ENCODE measurements around the gene CTR9. TPM values are rescaled to one million over a fixed set of nuclear protein-coding genes. Genes with fewer than 3 reads are reported as not detected.
A peak's percentile ranks its signal among the peaks of the same experiment; 100 is the strongest.

Gene CTR9
- total and polyA plus RNA-seq, 9 of the 15 experiments (the other 6 are each of a cell fraction or from before 2014, with no cell fraction given) = 25.4 to 79.3 (median 47.3) TPM

DNA sequence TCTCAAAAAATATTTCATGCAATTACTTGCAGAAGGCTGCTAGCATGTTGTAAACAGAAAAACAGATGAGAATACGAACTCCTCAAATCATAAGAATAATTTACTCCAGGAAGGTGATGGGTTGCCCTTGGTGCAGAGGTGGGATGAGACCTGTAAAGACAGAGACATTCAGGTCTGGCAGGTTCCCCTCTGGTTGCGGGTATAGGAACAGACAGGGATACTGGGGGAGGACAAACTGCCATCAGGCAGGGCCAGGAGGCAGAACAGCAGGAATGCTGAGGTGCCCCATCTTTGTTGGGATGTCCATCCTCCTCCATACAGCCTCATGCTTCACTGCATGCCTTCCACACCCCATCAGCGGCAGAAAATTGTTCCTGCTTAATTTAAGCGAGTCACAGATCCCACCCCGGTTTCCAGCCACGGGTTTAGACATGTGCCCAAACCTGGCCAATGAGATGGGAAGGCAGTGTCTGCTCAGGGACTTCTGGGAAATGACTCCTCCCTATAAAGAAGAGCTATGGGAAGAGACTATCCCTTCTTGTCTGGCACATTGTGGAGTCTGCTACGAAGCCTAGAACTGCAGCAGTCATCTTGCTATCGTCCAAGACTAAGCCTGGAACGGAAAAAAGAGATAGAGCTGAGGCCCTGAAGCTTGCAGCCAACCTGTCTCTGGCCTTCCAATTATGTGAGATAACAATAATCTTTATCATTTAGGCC is 34.3 kb upstream of the CTR9 start (continued):
- TF ChIP-seq CBFA2T3 (IDR thresholded peaks at IDR 0.05) (peak; percentile 43; the same call in 1 of the 2 replicates), TCF3 (CRISPR knock-in tag; IDR thresholded peaks at IDR 0.05) (peak; percentile 30; the same call in 1 of the 2 replicates), RCOR1 (IDR thresholded peaks at IDR 0.05; ENCODE audit: borderline replicate concordance in 1 of 2, low read depth in 2 of 2, low read length in 2 of 2) (peak in 1 of 2 experiments; percentile 16; a peak in 1 of 4 replicates), MYC (IDR thresholded peaks at IDR 0.05; ENCODE audit: low read depth, low read length) (peak; percentile 24; the same call in 1 of the 2 replicates), MYC (CRISPR knock-in tag; IDR thresholded peaks at IDR 0.05; ENCODE audit: borderline replicate concordance, low read depth) (no peak), RBM15 (IDR thresholded peaks at IDR 0.05; ENCODE audit: insufficient read depth, low read length) (no peak), PHF8 (IDR thresholded peaks at IDR 0.05; ENCODE audit: borderline replicate concordance, low read length) (peak; percentile 24; the same call in 1 of the 2 replicates), NFYB (IDR thresholded peaks at IDR 0.05; ENCODE audit: extremely low read depth, insufficient read length) (peak; percentile 79), RBM14 (IDR thresholded peaks at IDR 0.05; ENCODE audit: borderline replicate concordance, insufficient read depth, low read depth, low read length) (no peak), ZNF3 (CRISPR knock-in tag; IDR thresholded peaks at IDR 0.05) (0 out of 2 replicates have a peak, but pooled peaks have one; percentile 62), HOXB6 (CRISPR knock-in tag; IDR thresholded peaks at IDR 0.05; ENCODE audit: borderline replicate concordance) (no peak)
- TF ChIP-seq, protein P1, sequence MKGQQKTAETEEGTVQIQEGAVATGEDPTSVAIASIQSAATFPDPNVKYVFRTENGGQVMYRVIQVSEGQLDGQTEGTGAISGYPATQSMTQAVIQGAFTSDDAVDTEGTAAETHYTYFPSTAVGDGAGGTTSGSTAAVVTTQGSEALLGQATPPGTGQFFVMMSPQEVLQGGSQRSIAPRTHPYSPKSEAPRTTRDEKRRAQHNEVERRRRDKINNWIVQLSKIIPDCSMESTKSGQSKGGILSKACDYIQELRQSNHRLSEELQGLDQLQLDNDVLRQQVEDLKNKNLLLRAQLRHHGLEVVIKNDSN (CRISPR knock-in tag; IDR thresholded peaks at IDR 0.05) = peak; percentile 80
- TF ChIP-seq, protein P2, sequence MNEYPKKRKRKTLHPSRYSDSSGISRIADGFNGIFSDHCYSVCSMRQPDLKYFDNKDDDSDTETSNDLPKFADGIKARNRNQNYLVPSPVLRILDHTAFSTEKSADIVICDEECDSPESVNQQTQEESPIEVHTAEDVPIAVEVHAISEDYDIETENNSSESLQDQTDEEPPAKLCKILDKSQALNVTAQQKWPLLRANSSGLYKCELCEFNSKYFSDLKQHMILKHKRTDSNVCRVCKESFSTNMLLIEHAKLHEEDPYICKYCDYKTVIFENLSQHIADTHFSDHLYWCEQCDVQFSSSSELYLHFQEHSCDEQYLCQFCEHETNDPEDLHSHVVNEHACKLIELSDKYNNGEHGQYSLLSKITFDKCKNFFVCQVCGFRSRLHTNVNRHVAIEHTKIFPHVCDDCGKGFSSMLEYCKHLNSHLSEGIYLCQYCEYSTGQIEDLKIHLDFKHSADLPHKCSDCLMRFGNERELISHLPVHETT (CRISPR knock-in tag; conservative IDR thresholded peaks at IDR 0.05 in 1 of 2, IDR thresholded peaks at IDR 0.05 in 1 of 2) = peak in 1 of 2 experiments; percentile 64; a peak in 1 of 4 replicates
- TF ChIP-seq, protein P3, sequence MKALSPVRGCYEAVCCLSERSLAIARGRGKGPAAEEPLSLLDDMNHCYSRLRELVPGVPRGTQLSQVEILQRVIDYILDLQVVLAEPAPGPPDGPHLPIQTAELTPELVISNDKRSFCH (CRISPR knock-in tag; IDR thresholded peaks at IDR 0.05) = no peak
- TF ChIP-seq, protein P3 (tag; IDR thresholded peaks at IDR 0.05) = 0 out of 2 replicates have a peak, but pooled peaks have one; percentile 43
- TF ChIP-seq, protein P4, sequence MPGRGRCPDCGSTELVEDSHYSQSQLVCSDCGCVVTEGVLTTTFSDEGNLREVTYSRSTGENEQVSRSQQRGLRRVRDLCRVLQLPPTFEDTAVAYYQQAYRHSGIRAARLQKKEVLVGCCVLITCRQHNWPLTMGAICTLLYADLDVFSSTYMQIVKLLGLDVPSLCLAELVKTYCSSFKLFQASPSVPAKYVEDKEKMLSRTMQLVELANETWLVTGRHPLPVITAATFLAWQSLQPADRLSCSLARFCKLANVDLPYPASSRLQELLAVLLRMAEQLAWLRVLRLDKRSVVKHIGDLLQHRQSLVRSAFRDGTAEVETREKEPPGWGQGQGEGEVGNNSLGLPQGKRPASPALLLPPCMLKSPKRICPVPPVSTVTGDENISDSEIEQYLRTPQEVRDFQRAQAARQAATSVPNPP (IDR thresholded peaks at IDR 0.05; ENCODE audit: borderline replicate concordance, insufficient read depth, insufficient read length) = no peak
- TF ChIP-seq, protein P5, sequence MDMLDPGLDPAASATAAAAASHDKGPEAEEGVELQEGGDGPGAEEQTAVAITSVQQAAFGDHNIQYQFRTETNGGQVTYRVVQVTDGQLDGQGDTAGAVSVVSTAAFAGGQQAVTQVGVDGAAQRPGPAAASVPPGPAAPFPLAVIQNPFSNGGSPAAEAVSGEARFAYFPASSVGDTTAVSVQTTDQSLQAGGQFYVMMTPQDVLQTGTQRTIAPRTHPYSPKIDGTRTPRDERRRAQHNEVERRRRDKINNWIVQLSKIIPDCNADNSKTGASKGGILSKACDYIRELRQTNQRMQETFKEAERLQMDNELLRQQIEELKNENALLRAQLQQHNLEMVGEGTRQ (CRISPR knock-in tag; IDR thresholded peaks at IDR 0.05) = peak; percentile 79
- TF ChIP-seq, protein P6, sequence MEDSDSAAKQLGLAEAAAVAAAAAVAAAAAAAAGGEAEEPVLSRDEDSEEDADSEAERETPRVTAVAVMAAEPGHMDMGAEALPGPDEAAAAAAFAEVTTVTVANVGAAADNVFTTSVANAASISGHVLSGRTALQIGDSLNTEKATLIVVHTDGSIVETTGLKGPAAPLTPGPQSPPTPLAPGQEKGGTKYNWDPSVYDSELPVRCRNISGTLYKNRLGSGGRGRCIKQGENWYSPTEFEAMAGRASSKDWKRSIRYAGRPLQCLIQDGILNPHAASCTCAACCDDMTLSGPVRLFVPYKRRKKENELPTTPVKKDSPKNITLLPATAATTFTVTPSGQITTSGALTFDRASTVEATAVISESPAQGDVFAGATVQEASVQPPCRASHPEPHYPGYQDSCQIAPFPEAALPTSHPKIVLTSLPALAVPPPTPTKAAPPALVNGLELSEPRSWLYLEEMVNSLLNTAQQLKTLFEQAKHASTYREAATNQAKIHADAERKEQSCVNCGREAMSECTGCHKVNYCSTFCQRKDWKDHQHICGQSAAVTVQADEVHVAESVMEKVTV (CRISPR knock-in tag; IDR thresholded peaks at IDR 0.05) = no peak
